ENCODE results near the gene VSTM4. TPM values are rescaled to one million over a fixed set of nuclear protein-coding genes. Genes with fewer than 3 reads are reported as not detected.

VSTM4 gene
- total and polyA plus RNA-seq, 2 experiments from 2014 or later: 9.5 to 12.3 TPM

DNA sequence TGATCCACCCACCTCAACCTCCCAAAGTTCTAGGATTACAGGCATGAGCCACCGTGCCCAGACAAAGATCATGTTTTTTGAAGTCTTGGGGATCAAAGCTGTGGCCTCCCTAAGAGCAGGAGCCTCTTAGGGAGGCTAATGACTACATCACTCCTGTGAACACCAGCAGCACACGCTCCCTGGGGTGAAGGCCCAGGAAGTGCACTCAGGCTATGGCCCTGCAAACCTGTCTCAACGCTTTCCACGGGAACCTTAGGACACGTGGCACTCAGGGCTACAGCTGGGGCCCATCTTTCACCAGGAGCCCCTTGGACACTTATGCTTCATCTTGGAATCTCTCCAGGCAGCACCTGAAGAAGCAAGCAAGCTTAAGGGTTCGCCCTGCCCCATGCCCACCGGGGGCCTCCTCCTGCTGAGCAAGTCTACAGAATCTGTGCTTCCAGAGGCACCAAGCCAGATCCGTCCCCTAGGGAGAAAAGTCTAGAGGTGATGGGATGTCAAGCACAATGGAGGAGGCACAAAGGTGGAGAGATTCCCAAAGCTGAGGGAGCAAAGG is 18.4 kb downstream of the VSTM4 start:
- Histone ChIP-seq H3K9ac (no peak overlapping the region), H3K4me3 (no peak overlapping the region), H3K36me3 (ENCODE audit: low read depth) (no peaks in the 10 kb centered on the region), H3K4me2 (ENCODE audit: unreplicated experiment) (no peak overlapping the region), H3K9me3 (ENCODE audit: low read depth) (no peaks in the 10 kb centered on the region), H4K20me1 (ENCODE audit: insufficient read depth) (no peaks in the 10 kb centered on the region), H3K27ac (no peak overlapping the region), H3K27me3 (replicated peaks; ENCODE audit: insufficient read depth) (no peaks in the 10 kb centered on the region), H2AFZ (no peak overlapping the region), H3K9me2 (ENCODE audit: insufficient read depth) (no peaks in the 10 kb centered on the region), H3K79me2 (ENCODE audit: insufficient read depth) (peaks cover 10% of the 10 kb centered on the region; the same call in 1 of the 2 replicates), H3K4me1 (ENCODE audit: insufficient read depth) (no peaks in the 10 kb centered on the region), H3F3A (ENCODE audit: insufficient read depth) (no peaks in the 10 kb centered on the region)
- in situ Hi-C loops (cut with MboI): no loop called here
- 97% methylated on average over 8 of the region's 8 CpGs for WGBS, 2 experiments (ENCODE audit: low coverage in 1 of 2, low lambda C conversion rate in 2 of 2, missing lambda C conversion rate in 2 of 2)
- no peak for DNase-seq
- TF ChIP-seq EZH2phosphoT487 (IDR thresholded peaks at IDR 0.05; ENCODE audit: insufficient read depth, low read depth): no peak
- TF ChIP-seq EZH2 (IDR thresholded peaks at IDR 0.05; ENCODE audit: insufficient read depth, poor library complexity, severe bottlenecking): no peak

- Histone ChIP-seq H2AFZ (no peak overlapping the region), H3F3A (ENCODE audit: insufficient read depth) (no peaks in the 10 kb centered on the region), H3K4me2 (ENCODE audit: unreplicated experiment) (no peak overlapping the region), H3K27me3 (replicated peaks; ENCODE audit: insufficient read depth) (no peaks in the 10 kb centered on the region), H3K9ac (no peak overlapping the region), H3K27ac (no peak overlapping the region), H3K4me3 (no peak overlapping the region), H4K20me1 (ENCODE audit: insufficient read depth) (no peaks in the 10 kb centered on the region), H3K9me3 (ENCODE audit: low read depth) (no peaks in the 10 kb centered on the region), H3K36me3 (ENCODE audit: low read depth) (no peaks in the 10 kb centered on the region), H3K79me2 (ENCODE audit: insufficient read depth) (no peaks in the 10 kb centered on the region), H3K9me2 (ENCODE audit: insufficient read depth) (no peaks in the 10 kb centered on the region), H3K4me1 (ENCODE audit: insufficient read depth) (no peaks in the 10 kb centered on the region; the same call in 1 of the 2 replicates)
- no peak for DNase-seq
- TF ChIP-seq EZH2 (IDR thresholded peaks at IDR 0.05; ENCODE audit: insufficient read depth, poor library complexity, severe bottlenecking) (no peak), EZH2phosphoT487 (IDR thresholded peaks at IDR 0.05; ENCODE audit: insufficient read depth, low read depth) (no peak)
- in situ Hi-C loops (cut with MboI): no loop called here
- WGBS, 2 experiments (ENCODE audit: low coverage in 1 of 2, low lambda C conversion rate in 2 of 2, missing lambda C conversion rate in 2 of 2): 94 to 98% methylated on average over 4 of the region's 4 CpGs
Observed at GRCh38 chr10:49094646-49095045, 20.7 kb downstream of the VSTM4 start.

GRCh38 chr10:49093922-49094321 is 21.4 kb downstream of the VSTM4 start:
- Histone ChIP-seq H4K20me1 (ENCODE audit: insufficient read depth) (no peaks in the 10 kb centered on the region), H3K9me2 (ENCODE audit: insufficient read depth) (no peaks in the 10 kb centered on the region), H3K36me3 (ENCODE audit: low read depth) (no peaks in the 10 kb centered on the region), H3K4me3 (no peak overlapping the region), H3K27ac (no peak overlapping the region), H3K4me1 (ENCODE audit: insufficient read depth) (no peaks in the 10 kb centered on the region; the same call in 1 of the 2 replicates), H2AFZ (no peak overlapping the region), H3F3A (ENCODE audit: insufficient read depth) (no peaks in the 10 kb centered on the region), H3K9ac (no peak overlapping the region), H3K79me2 (ENCODE audit: insufficient read depth) (no peaks in the 10 kb centered on the region), H3K4me2 (ENCODE audit: unreplicated experiment) (no peak overlapping the region), H3K27me3 (replicated peaks; ENCODE audit: insufficient read depth) (no peaks in the 10 kb centered on the region), H3K9me3 (ENCODE audit: low read depth) (no peaks in the 10 kb centered on the region)
- no peak for TF ChIP-seq EZH2phosphoT487 (IDR thresholded peaks at IDR 0.05; ENCODE audit: insufficient read depth, low read depth)
- no peak for TF ChIP-seq EZH2 (IDR thresholded peaks at IDR 0.05; ENCODE audit: insufficient read depth, poor library complexity, severe bottlenecking)
- no peak for DNase-seq
- in situ Hi-C loops (cut with MboI): no loop called here
- 95% methylated on average over 10 of the region's 10 CpGs for WGBS, 2 experiments (ENCODE audit: low coverage in 1 of 2, low lambda C conversion rate in 2 of 2, missing lambda C conversion rate in 2 of 2)

- no peaks in the 10 kb centered on the region for H3K9me3 ChIP-seq (ENCODE audit: low read depth)
- H3K79me2 ChIP-seq (ENCODE audit: insufficient read depth): no peaks in the 10 kb centered on the region
- no peaks in the 10 kb centered on the region for H3K9me2 ChIP-seq (ENCODE audit: insufficient read depth)
- H3F3A ChIP-seq (ENCODE audit: insufficient read depth): no peaks in the 10 kb centered on the region
- H3K4me2 ChIP-seq (ENCODE audit: unreplicated experiment): no peak overlapping the region
- no peak overlapping the region for H3K9ac ChIP-seq
- no peak overlapping the region for H3K27ac ChIP-seq
- in situ Hi-C loops (cut with MboI): no loop called here
- 89 to 90% methylated on average over 11 of the region's 11 CpGs for WGBS, 2 experiments (ENCODE audit: low coverage in 1 of 2, low lambda C conversion rate in 2 of 2, missing lambda C conversion rate in 2 of 2)
- TF ChIP-seq EZH2 (IDR thresholded peaks at IDR 0.05; ENCODE audit: insufficient read depth, poor library complexity, severe bottlenecking) (no peak), EZH2phosphoT487 (IDR thresholded peaks at IDR 0.05; ENCODE audit: insufficient read depth, low read depth) (no peak)
- no peaks in the 10 kb centered on the region for H3K36me3 ChIP-seq (ENCODE audit: low read depth)
- no peak overlapping the region for H3K4me3 ChIP-seq
- no peaks in the 10 kb centered on the region for H4K20me1 ChIP-seq (ENCODE audit: insufficient read depth)
- DNase-seq: no peak
- no peaks in the 10 kb centered on the region for H3K27me3 ChIP-seq (replicated peaks; ENCODE audit: insufficient read depth)
- no peak overlapping the region for H2AFZ ChIP-seq
- H3K4me1 ChIP-seq (ENCODE audit: insufficient read depth): no peaks in the 10 kb centered on the region; the same call in 1 of the 2 replicates
Observed at GRCh38 chr10:49092477-49092876, 22.8 kb downstream of the VSTM4 start.
